Activated CD4-positive, alpha-beta T cell treated with anti-CD3 and anti-CD28 coated beads for 48 hours (primary cell): ENCODE data around the gene ERFE.

Experiments used
- DNase-seq: peaks from one replicate; pipeline ENCODE4 v3.0.0-alpha.2; 2020

Gene ERFE

GRCh38 chr2:238126775-238127164 lies 32.0 kb upstream of the ERFE start:
- no peak for DNase-seq

- DNase-seq: peak; percentile 31
Measured at GRCh38 chr2:238127165-238128060, 31.4 kb upstream of the ERFE start.

GRCh38 chr2:238128061-238128440 lies 30.7 kb upstream of the ERFE start:
- no peak for DNase-seq

GRCh38 chr2:238128534-238129001 lies 30.2 kb upstream of the ERFE start:
- DNase-seq: no peak

- DNase-seq: no peak
Measured at GRCh38 chr2:238129166-238130010, 29.4 kb upstream of the ERFE start.

GRCh38 chr2:238130111-238130695 lies 28.6 kb upstream of the ERFE start:
- DNase-seq: no peak

- DNase-seq: no peak
Measured at GRCh38 chr2:238130696-238131628, 27.8 kb upstream of the ERFE start.

GRCh38 chr2:238131761-238132462 lies 26.9 kb upstream of the ERFE start:
- DNase-seq: no peak

- no peak for DNase-seq
Measured at GRCh38 chr2:238132463-238133450, 26.0 kb upstream of the ERFE start.

- DNase-seq: no peak
Measured at GRCh38 chr2:238133499-238134392, 25.0 kb upstream of the ERFE start.

GRCh38 chr2:238134393-238134785 lies 24.4 kb upstream of the ERFE start:
- DNase-seq: no peak

GRCh38 chr2:238135601-238136150 lies 23.1 kb upstream of the ERFE start:
- no peak for DNase-seq

GRCh38 chr2:238136820-238137537 lies 21.8 kb upstream of the ERFE start:
- DNase-seq: no peak

GRCh38 chr2:238137885-238138284 lies 20.9 kb upstream of the ERFE start:
- no peak for DNase-seq

GRCh38 chr2:238138331-238139195 lies 20.2 kb upstream of the ERFE start, which contains the start of gene KLHL30:
TSS of gene KLHL30 (plus strand) at chr2:238138668. CDS start at chr2:238140755, 2,087 bp downstream.
- no peak for DNase-seq

GRCh38 chr2:238139196-238140039 lies 19.4 kb upstream of the ERFE start:
- peak; percentile 61 for DNase-seq
